HG02840 (cell line): ENCODE measurements around the gene SPPL2B.
"Not testable (repeated sequence)": the region's sequence is repeated elsewhere in the genome, so short reads cannot be mapped to it uniquely, and the experiment has no call there.

Experiments
- ATAC-seq: cut with Tn5 transposase; IDR thresholded peaks from one replicate; pipeline ENCODE4 v1.9.1; 2021; ENCODE audit warnings: mild to moderate bottlenecking, moderate library complexity, moderate number of reproducible peaks; ENCODE audit not compliant: unreplicated experiment, low FRiP score

SPPL2B gene

GRCh38 chr19:2374808-2375207, 46.3 kb downstream of the SPPL2B start:
- no peak for ATAC-seq

DNA sequence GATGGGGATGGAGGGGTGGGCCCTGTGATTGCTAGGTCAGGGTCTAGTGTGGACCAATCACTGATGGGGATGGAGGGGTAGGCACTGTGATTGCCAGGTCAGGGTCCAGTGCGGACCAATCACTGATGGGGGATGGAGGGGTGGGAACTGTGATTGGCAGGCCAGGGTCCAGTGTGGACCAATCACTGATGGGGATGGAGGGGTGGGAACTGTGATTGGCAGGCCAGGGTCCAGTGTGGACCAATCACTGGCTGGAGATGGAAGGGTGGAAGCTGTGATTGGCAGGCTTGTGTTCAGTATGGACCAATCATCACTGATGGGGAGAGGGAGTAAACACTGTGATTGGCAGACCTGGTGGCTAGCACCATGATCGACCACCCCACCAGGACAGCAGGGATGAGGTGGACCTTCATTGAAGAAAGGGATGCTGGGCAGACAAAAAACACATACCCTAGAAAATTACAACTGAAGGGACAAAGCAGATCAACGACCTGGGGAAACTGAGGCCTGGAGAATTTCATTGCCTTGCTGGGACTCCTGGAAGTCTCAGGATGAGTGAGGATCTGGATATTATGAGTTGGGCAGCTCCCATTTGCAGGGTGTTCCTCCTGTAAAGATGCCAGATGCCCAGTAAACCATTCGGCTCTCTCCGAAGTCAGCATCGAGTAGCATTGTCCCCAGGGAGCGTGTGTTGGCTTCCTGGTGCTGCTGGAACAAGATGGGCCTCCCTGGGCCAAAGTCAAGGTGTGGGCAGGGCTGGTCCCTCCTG, 47.1 kb downstream of the SPPL2B start:
- ATAC-seq = no peak

GRCh38 chr19:2376784-2377519, 48.5 kb downstream of the SPPL2B start:
- ATAC-seq = no peak

DNA sequence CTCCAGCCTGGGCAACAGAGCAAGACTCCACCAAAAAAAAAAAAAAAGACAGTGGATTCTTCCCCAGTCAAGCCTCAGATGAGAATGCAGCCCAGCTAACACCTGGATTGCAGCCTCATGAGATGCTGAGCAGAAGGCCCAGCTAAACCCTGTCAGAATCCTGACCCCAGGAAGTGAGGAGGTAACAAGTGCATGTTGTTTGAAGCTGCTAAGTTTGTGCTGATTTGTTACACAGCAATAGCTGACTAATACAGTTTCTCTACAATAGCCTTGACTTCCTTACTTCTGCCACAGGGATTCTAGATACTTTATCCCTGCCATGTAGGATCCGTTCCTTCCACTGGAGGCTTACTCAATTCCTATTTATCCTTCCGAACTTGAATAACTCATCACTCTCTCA, 52.1 kb downstream of the SPPL2B start:
- no peak for ATAC-seq

DNA sequence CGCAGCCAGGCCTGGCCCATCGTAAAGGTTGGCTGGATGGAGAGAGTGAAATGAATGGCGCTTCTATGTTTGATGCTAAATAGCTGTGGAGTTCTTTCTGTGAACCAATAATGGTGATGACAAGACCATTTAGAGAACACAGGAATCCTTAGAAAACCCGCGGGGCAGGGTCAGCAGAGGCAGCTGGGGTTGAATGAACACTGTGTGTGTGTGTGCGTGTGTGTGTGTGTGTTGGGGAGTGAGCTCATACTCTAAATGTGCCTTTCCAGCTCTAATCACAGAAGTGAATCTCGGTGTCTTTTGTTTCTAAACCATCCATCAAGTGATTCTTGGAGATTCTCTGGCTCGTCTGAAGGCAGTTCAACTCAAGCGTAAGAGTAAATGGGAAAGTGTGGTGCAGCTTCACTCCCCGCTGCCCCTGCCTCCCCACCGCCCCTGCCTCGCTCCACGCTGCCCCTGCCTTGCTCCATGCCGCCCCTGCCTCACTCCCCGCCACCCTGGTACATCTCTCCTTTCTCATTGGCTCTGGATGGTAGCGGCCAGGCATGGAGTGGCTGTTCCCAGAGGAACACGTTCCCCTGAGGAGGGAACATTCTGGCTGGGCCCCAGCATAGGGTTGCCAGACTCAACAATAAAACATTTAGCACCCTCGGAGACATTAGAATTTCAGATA, 52.8 kb downstream of the SPPL2B start:
- ATAC-seq = no peak

DNA sequence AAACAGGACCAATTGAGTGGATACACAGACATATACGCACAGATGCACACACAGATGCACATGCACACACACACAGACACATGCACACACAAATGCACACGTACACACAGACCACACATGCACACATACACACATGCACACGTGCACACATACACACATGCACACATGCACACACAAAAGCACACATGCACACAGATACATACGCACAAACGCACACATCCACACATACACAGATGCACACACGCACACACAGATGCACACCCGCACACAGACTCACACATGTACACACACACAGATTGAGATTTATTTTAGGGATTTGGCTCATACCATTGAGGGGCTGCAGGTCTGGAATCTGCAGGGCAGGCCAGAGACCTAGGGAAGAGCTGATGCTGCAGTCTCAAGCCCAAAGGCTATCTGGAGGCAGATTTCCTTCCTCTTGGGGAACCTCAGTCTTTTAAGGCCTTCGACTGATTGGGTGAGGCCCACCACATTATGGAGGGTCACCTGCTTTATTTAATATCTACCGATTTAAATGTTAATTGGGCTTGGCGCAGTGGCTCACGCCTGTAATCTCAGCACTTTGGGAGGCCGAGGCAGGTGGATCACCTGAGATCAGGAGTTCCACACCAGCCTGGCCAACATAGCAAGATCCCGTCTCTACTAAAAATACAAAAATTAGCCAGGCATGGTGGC, 54.2 kb downstream of the SPPL2B start:
- ATAC-seq = no peak

- ATAC-seq = no peak
These were observed 56.7 kb downstream of the SPPL2B start for GRCh38 chr19:2385053-2385721.

DNA sequence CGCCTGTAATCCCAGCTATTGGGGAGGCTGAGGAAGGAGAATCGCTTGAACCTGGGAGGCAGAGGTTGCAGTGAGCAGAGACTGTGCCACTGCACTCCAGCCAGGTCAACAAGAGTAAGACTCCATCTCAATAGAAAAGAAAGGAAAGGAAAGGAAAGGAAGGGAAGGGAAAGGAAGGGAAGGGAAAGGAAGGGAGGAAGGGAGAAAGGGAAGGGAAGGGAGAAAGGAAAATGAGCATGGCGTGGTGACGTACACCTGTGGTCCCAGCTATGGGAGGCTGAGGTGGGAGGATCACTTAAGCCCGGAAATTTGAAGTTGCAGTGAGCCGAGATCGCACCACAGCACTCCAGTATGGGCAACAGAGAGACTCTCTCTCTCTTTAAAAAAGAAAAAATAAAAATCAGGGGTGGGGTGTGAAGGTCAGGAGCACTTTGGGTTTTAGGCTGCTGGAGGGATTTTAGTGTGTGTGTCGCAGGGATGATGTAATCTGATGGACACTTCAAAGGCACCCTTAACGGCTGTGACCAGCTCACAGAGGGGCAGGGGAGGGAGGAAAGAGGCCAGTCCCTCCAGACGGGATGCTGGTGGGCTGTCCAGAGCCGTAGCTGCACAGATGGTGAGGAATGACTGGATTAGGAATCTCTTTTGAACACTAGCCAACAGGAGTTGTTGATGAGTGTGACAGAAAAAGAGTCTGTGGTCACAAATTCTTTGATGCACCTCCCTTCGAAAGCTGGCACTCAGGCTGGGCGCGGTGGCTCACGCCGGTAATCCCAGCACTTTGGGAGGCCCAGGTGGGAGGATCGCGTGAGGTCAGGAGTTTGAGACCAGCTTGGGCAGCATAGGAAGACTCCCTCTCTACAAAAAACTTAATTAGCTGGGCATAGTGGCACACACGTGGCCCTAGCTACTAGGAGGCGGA, 59.1 kb downstream of the SPPL2B start:
- ATAC-seq = no peak

GRCh38 chr19:2389594-2389993, 61.1 kb downstream of the SPPL2B start:
- ATAC-seq = no peak

GRCh38 chr19:2391118-2391725, 62.7 kb downstream of the SPPL2B start:
- no peak for ATAC-seq

- no peak for ATAC-seq
These were observed 63.9 kb downstream of the SPPL2B start for GRCh38 chr19:2392366-2392765.

GRCh38 chr19:2392899-2393298, 64.4 kb downstream of the SPPL2B start:
- not testable (repeated sequence) for ATAC-seq

DNA sequence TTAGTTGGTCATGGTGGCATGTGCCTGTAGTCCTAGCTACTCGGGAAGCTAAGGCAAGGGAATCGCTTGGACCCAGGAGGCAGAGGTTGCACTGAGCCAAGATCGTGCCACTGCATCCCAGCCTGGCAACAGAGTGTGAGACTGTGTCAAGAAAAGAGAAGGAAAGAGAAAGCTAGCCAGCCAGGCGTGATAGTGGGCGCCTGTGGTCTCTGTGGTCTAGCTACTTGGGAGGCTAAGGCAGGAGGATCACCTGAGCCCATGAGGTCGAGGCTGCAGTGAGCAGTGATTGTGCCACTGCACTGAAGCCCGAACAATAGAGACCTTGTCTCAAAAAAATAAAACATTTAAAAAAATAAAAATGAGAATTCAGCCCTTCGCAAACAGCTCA, 65.6 kb downstream of the SPPL2B start:
- no peak for ATAC-seq

DNA sequence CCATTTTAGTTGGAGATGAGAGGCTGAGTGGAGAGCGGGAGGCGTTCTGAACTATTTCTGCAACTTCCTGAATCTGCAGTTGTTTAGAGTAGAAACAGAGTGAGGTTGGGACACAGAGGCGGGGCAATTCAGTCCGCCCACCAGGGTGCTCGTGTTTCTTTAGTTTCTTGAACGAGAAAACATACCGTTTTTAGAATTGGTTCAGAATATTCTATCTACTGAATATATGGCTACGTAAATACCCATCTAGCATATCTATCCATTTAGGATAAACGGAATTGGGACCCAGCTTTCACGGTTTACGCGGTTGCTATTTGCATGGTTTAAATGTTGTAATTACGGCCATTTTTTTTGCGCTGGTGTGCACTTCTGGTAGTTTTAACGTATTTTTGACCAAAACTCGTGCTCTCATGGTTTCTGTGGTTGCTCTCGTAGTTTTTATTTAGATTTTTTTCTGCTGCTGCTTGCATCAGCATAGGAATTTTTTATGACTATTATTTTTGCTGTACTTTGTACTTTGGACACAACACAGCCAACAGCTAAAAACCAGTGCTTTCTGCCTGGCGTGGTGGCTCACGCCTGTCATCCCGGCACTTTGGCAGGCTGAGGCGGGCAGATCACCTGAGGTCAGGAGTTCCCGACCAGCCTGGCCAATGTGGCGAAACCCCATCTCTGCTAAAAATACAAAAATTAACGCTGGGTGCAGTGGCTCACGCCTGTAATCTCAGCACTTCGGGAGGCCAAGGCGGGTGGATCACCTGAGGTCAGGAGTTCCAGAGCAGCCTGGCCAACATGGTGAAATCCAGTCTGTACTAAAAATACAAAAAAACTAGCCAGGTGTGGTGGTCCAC, 66.2 kb downstream of the SPPL2B start:
- ATAC-seq = no peak

GRCh38 chr19:2395293-2395829, 66.9 kb downstream of the SPPL2B start:
- ATAC-seq = not testable (repeated sequence)

DNA sequence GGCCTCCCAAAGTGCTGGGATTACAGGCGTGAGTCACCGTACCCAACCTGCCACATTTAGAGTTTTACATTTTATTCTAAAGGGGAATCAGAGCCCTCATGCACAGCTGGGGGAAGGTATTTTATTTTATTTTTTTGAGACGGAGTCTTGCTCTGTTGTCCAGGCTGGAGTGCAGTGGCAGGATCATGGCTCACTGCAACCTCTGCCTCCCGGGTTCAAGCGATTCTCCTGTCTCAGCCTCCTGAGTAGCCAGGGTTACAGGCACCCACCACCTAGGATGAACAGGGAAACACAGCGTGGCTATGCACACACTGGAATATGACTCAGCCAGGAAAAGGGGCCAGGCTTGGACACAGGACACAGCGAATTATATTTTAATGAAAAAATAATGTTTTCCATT, 68.7 kb downstream of the SPPL2B start:
- not testable (repeated sequence) for ATAC-seq

- no peak for ATAC-seq
These were observed 70.3 kb downstream of the SPPL2B start for GRCh38 chr19:2398735-2399305.
